Transverse colon (tissue), 4 donors: ENCODE data around the gene ZFYVE21.

Experiments
- CTCF ChIP-seq, 5 experiments: fragments of 200-600 bp in 3 of 5; fragments of 450-650 bp in 2 of 5; sonication (generic) in 3 of 5; IDR thresholded peaks; 1 replicate in 2 of 5; 2 replicates in 3 of 5; pipeline ENCODE4 v1.5.1; 2016 to 2017; ENCODE audit warnings: antibody characterized with exemption in 5 of 5, inconsistent platforms in 3 of 5, mild to moderate bottlenecking in 2 of 5, moderate library complexity in 1 of 5
- EP300 ChIP-seq: sonication (generic); formaldehyde crosslinking; IDR thresholded peaks from one replicate; pipeline ENCODE4 v1.6.1; 2017; ENCODE audit warnings: antibody characterized with exemption, low read depth
- POLR2A ChIP-seq: fragments of 450-650 bp; IDR thresholded peaks from one replicate; pipeline ENCODE4 v1.6.1; 2016; ENCODE audit warnings: antibody characterized with exemption, mild to moderate bottlenecking, moderate library complexity
- POLR2AphosphoS5 ChIP-seq, 3 donors: sonication (generic); formaldehyde crosslinking; IDR thresholded peaks; one replicate each; pipeline ENCODE4 v1.6.1; 2016; ENCODE audit warnings: antibody characterized with exemption in 3 of 3

DNA sequence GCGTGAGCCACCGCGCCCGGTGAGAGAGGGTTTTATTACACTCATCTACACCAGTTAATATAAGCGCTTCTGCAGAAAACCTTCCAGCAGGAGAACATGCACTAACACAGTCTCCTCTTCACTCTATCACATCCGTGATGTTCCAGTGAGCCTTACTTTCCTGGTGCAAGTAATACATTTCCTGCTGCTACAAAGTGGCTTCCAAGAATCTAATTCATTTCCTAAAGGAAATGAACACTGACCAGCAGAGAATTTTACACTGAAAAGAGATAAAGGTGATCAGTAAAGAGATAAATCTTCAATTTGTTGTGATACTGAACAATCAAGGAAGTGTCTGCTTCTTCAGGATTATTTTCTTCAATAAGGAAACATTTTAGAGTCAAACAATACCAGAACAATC, 39.5 kb downstream of the ZFYVE21 start:
- no peak for TF ChIP-seq POLR2A
- TF ChIP-seq EP300 = no peak
- no peak for TF ChIP-seq CTCF (IDR thresholded peaks at IDR 0.05)
- TF ChIP-seq POLR2AphosphoS5 (IDR thresholded peaks at IDR 0.05) = no peak
